Ramos (cell line): ENCODE measurements around the gene ABTB1.

Source experiments
- in situ Hi-C: fragments of 300-500 bp; cut with MboI; formaldehyde crosslinking; loops from one replicate; pipeline ENCODE4 v1.14.3; 2022; ENCODE audit warnings: low sequenced_read_pairs; ENCODE audit not compliant: unreplicated experiment

ABTB1 gene

GRCh38 chr3:127716384-127716783, 43.6 kb downstream of the ABTB1 start:
- in situ Hi-C loops: no loop called here

- in situ Hi-C loops: no loop called here
Measured at GRCh38 chr3:127717357-127718244, 44.8 kb downstream of the ABTB1 start.

GRCh38 chr3:127718245-127718915, 45.6 kb downstream of the ABTB1 start:
- in situ Hi-C loops: no loop called here

GRCh38 chr3:127718916-127719290, 46.2 kb downstream of the ABTB1 start:
- in situ Hi-C loops: no loop called here

- in situ Hi-C loops: no loop called here
Measured at GRCh38 chr3:127719369-127719768, 46.6 kb downstream of the ABTB1 start.

GRCh38 chr3:127720161-127720823, 47.5 kb downstream of the ABTB1 start:
- in situ Hi-C loops: no loop called here

GRCh38 chr3:127720985-127721935, 48.5 kb downstream of the ABTB1 start:
- in situ Hi-C loops: no loop called here

- in situ Hi-C loops: no loop called here
Measured at GRCh38 chr3:127722091-127722784, 49.5 kb downstream of the ABTB1 start.

- in situ Hi-C loops: no loop called here
Measured at GRCh38 chr3:127723011-127723567, 50.3 kb downstream of the ABTB1 start.

- in situ Hi-C loops: no loop called here
Measured at GRCh38 chr3:127726894-127727293, 54.1 kb downstream of the ABTB1 start.

- in situ Hi-C loops: no loop called here
Measured at GRCh38 chr3:127728417-127729015, 55.8 kb downstream of the ABTB1 start.

GRCh38 chr3:127729556-127730056, 56.9 kb downstream of the ABTB1 start:
- in situ Hi-C loops: no loop called here

- in situ Hi-C loops: no loop called here
Measured at GRCh38 chr3:127730171-127730570, 57.4 kb downstream of the ABTB1 start.
